ENCODE data around the gene NOS1AP.

- TF ChIP-seq POU6F1 (CRISPR knock-in tag; IDR thresholded peaks at IDR 0.05; ENCODE audit: borderline replicate concordance, low read depth), result no peak
- TF ChIP-seq ZNF565 (CRISPR knock-in tag; conservative IDR thresholded peaks at IDR 0.05; ENCODE audit: low read depth), result no peak
- no peak for TF ChIP-seq ZFP30 (CRISPR knock-in tag; IDR thresholded peaks at IDR 0.05)
- no peak for TF ChIP-seq CREB5 (CRISPR knock-in tag; IDR thresholded peaks at IDR 0.05; ENCODE audit: low read depth)
- TF ChIP-seq BACH2 (CRISPR knock-in tag; IDR thresholded peaks at IDR 0.05; ENCODE audit: borderline replicate concordance), result no peak
- no peak for TF ChIP-seq CSDC2 (CRISPR knock-in tag; IDR thresholded peaks at IDR 0.05)
- TF ChIP-seq PPARA (CRISPR knock-in tag; IDR thresholded peaks at IDR 0.05; ENCODE audit: borderline replicate concordance), result no peak
These were observed 313.6 kb downstream of the NOS1AP start for GRCh38 chr1:162383091-162383490.

Data from SK-N-SH treated with all-trans-retinoic acid at 6 μM for 48 hours (cell line).